ENCODE data around the gene COPS8.

DNA sequence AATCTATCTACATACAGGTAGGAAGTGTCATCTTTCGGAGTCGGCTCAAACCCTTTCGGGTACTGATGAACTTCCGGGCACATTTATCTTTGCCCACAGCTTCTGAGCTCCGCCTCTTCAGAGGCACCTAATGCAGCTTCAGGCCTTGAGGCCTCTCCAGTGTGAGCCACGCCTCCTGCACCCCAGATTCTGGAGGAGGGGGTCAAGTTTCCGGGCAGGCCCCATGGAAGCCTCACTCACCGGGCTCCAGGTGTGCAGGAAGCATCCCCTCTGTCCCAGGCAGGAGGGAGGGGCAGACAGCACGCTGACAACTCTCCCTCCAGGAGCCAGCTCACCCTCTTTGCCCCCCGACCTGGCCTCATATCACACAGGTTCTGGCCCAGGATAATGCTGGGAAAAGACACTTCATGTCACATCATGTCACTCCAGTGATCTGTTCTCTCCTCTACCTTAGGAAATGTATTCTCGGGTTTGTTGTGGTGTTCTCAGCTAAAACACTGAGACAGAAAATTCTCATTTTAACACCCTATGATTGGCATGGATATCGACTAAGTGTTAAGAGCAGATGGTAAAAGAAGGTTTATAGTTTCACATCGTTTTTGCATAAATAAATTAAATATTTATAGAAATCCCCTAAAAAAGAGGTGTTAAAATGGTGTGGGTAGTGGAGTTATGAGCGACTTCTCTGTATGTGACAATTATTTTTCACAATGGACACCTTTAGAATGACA is 46.2 kb upstream of the COPS8 start:
- TF ChIP-seq POLR2A (IDR thresholded peaks at IDR 0.05), result no peak
- TF ChIP-seq, protein P1, sequence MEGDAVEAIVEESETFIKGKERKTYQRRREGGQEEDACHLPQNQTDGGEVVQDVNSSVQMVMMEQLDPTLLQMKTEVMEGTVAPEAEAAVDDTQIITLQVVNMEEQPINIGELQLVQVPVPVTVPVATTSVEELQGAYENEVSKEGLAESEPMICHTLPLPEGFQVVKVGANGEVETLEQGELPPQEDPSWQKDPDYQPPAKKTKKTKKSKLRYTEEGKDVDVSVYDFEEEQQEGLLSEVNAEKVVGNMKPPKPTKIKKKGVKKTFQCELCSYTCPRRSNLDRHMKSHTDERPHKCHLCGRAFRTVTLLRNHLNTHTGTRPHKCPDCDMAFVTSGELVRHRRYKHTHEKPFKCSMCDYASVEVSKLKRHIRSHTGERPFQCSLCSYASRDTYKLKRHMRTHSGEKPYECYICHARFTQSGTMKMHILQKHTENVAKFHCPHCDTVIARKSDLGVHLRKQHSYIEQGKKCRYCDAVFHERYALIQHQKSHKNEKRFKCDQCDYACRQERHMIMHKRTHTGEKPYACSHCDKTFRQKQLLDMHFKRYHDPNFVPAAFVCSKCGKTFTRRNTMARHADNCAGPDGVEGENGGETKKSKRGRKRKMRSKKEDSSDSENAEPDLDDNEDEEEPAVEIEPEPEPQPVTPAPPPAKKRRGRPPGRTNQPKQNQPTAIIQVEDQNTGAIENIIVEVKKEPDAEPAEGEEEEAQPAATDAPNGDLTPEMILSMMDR (IDR thresholded peaks at IDR 0.05), result no peak

Measured in Peyer's patch (tissue), 4 donors.